PC-9 (cell line): Measurements from ENCODE around the gene LOXL4.

Source experiments
- CTCF ChIP-seq: fragments of 200-600 bp; sonication (generic); conservative IDR thresholded peaks from 2 replicates; pipeline ENCODE4 v1.6.1; 2017; ENCODE audit warnings: mixed run types, antibody characterized with exemption, mild to moderate bottlenecking, moderate library complexity
- EZH2 ChIP-seq: fragments of 200-600 bp; sonication (generic); IDR thresholded peaks from 2 replicates; pipeline ENCODE4 v1.8.0; 2017; ENCODE audit warnings: antibody characterized with exemption, low read depth

GRCh38 chr10:98246911-98247805 is 20.8 kb downstream of the LOXL4 start:
- TF ChIP-seq CTCF (no peak), EZH2 (no peak)
